Testis (tissue), 2 donors: ENCODE results near the gene CEP250.

Source experiments
- CTCF ChIP-seq, 3 experiments: fragments of 450-650 bp in 2 of 3; fragments of 200-600 bp in 1 of 3; sonication (generic) in 1 of 3; IDR thresholded peaks; one replicate each; pipeline ENCODE4 v1.5.1; 2016 to 2019; ENCODE audit warnings: antibody characterized with exemption in 3 of 3, mild to moderate bottlenecking in 2 of 3, moderate library complexity in 1 of 3
- POLR2A ChIP-seq: fragments of 450-650 bp; IDR thresholded peaks from one replicate; pipeline ENCODE4 v1.6.1; 2017; ENCODE audit warnings: antibody characterized with exemption, mild to moderate bottlenecking, moderate library complexity

GRCh38 chr20:35444226-35444625, 11.2 kb upstream of the CEP250 start:
- TF ChIP-seq CTCF (IDR thresholded peaks at IDR 0.05) (no peak), POLR2A (no peak)
